Stimulated activated CD4-positive, alpha-beta T cell treated with anti-CD3 and anti-CD28 coated beads, Interleukin-4, amount 100 ng/mL, for 1 hour (primary cell): Measurements from ENCODE around the gene EVI5.
"Not testable (repeated sequence)": the region's sequence is repeated elsewhere in the genome, so short reads cannot be mapped to it uniquely, and the experiment has no call there.

Source experiments
- DNase-seq: peaks from one replicate; pipeline ENCODE4 v3.0.0-alpha.2; 2020

Gene EVI5

GRCh38 chr1:92567211-92567868 is 217.6 kb downstream of the EVI5 start:
- no peak for DNase-seq

DNA sequence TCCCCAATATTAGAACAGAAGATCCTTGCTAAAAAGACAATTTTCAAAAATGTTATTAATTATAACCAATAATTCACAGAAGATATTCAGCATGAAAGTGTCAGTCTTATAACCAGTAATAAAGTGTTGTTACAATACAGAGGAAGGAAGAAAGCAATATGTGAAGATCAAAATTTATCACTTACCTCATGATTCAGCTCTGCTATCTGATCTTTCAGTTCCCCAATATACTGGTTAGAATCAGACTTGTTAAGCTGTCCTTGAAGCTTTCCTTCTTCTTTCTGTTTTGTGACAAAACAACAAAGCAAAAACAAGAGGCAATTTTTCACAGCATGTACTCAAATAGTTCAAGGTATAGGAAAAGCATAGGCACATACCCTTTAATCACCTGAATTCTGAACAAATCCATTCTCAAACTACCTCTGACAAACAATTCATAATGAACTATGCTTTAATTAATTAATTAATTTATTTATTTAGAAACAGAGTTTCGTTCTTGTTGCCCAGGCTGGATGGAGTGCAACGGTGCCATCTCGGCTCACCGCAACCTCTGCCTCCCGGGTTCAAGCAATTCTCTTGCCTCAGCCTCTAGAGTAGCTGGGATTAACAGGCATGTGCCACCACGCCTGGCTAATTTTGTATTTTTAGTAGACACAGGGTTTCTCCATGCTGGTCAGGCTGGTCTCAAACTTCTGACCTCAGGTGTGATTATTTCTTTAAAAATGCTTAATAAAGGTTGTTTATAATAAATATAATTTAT is 221.3 kb downstream of the EVI5 start:
- DNase-seq = no peak

- no peak for DNase-seq
Measured at GRCh38 chr1:92556350-92556749, 228.6 kb downstream of the EVI5 start.

- no peak for DNase-seq
Measured at GRCh38 chr1:92554216-92554615, 230.7 kb downstream of the EVI5 start.

DNA sequence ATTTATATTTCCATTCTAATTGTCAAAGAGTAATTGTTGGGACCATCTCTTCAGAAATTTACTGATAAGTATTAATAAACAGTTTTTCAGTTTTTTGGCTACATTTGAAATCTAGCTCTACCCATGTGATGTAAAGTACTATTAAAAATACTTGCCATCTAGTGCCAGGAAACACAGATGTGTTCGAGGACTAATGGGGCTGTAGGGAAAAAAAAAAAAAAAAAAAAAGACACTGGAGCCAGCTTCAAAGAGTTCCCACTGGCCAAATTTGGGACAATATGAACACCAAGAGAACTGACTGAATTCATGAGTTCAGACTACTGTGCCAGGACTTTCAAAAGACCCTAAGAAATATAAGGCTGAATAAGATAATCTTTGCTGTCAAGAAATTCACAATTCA is 233.0 kb downstream of the EVI5 start:
- DNase-seq = no peak

GRCh38 chr1:92544756-92545165 is 240.1 kb downstream of the EVI5 start:
- DNase-seq = no peak

DNA sequence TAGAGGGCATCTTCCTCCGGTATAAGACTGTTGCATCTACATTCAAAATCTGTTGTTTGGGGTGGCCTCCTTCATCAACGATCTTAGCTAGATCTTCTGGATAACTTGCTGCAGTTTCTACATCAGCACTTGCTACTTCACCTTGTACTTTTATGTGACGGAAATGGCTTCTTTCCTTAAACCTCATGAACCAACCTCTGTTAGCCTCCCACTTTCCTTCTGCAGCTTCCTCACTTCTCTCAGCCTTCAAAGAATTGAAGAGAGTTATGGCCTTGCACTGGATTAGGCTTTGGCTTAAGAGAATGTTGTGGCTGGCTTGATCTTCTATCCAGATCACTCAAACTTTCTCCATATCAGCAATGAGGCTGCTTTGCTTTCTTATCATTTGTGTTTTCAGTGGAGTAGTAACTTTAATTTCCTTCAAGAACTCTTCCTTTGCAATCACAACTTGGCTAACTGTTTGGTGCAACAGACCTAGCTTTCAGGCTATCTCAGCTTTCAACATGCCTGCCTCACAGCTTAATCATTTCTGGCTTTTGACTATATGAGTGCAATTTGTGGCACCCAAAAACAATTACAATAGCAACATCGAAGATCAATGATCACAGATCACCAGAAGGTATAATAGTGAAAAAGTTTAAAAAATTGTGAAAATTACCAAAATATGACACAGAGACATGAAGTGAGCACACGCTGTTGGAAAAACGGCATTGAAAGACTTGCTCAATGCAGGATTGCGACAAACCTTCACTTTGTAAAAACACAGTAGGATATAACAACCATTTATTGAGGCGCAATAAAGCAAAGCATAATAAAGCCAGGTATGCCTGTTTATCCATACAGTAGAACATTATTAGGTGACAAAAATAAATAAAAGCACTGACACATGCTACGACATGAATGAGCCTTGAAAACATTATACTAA is 241.5 kb downstream of the EVI5 start:
- DNase-seq = no peak

DNA sequence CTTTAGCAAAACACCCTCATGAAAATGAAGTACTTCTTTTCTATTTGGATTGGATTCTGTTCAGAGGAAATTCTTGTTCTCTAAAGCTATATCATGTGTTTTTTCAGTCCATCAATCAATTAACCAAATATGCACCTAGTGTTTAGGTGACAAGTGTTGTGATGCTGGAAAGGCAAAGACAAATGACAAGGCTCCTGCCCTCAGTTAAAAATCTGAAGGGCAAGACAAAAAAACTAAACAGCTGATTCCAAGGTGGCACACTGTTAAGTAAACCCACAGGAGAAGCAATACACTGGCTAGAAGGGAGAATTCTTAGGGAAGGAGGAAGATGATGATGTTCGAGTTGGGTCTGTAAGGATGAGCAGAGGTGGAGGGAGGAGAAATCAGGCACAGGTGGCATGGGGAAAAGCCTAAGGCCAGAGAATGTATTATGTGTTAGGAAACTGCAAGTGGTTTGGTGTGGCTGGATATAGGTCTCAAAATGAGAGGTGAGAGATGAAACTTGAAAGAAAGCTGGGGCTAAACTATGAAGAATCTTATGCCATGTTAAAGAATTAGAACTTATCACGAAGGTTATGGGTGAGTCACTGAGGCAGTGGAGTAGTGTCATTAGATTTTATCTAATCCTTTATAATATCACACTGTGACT is 246.4 kb downstream of the EVI5 start:
- DNase-seq = no peak

- no peak for DNase-seq
Measured at GRCh38 chr1:92538048-92538412, 246.9 kb downstream of the EVI5 start.

DNA sequence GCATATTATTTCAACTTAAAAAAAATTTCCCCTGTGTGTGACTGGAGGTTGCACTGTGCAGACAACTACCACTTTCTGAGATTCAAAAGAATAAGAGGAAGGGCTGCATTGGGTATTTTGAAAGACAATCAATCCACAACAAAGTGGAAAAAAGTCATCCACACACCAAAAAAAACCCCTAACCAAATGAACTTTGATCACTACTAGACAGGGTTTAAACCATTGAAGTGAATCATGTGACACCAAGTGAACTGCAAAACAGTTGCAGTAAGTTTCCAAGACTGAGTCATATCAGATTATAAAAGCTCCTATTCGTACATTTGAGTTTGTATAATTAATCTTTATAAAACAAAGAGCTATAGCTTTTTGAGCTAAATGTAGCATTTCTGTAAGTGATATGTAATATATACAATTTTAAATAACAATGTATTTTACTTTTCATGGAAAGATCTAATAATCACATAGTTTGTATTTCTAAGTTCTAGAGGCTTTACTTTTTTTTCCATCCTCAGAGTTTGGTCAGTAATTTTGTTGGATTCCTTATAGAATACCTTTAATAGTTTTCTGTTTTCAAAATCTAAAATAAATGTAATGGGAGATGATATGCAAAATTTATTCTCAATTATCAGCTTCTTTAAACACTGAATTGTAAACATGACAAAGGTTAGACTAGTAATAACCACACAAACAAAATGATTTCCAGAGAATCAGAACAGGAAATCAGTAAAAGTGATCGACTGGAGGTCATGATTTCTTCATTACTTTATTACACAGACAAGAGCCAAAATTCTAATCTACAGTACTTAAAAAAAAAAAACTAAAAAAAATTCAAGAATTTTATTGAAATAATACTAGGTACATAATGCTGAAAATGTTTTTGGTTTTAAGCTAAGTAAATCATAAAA is 247.7 kb downstream of the EVI5 start:
- no peak for DNase-seq

GRCh38 chr1:92536211-92536979 is 248.5 kb downstream of the EVI5 start:
- DNase-seq = no peak

- DNase-seq = not testable (repeated sequence)
Measured at GRCh38 chr1:92532371-92532770, 252.5 kb downstream of the EVI5 start.

DNA sequence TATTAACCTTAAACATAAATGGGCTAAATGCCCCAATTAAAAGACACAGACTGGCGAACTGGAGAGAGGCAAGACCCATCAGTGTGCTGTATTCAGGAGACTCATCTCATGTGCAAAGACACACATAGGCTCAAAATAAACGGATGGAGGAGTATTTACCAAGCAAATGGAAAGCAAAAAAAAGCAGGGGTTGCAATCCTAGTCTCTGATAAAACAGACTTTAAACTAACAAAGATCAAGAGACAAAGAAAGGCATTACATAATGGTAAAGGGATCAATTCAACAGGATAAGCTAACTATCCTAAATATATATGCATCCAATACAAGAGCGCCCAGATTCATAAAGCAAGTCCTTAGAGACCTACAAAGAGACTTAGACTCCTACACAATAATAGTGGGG is 253.0 kb downstream of the EVI5 start:
- DNase-seq = not testable (repeated sequence)

GRCh38 chr1:92527670-92528069 is 257.2 kb downstream of the EVI5 start:
- no peak for DNase-seq

GRCh38 chr1:92524944-92525590 is 259.8 kb downstream of the EVI5 start:
- not testable (repeated sequence) for DNase-seq

- no peak for DNase-seq
Measured at GRCh38 chr1:92519043-92519442, 265.9 kb downstream of the EVI5 start.

DNA sequence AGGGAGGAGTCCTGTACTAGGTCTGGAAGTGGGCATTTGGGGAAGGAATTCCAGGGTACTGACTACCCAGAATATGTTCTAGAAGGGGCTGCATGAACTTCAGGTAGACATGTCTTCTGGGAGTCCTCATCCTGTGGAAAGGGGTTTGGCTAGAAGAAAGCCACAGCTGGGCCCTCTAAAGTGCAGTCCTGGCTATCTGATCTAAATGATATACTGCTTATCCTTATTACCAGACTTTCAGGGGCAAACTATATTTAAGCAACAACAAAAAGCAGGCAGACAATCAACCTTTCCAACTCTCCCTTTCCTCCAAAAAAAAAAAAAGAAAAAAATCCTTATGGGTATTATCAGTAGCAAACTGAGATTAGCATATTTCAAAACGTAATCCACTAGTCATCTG is 268.3 kb downstream of the EVI5 start:
- no peak for DNase-seq

DNA sequence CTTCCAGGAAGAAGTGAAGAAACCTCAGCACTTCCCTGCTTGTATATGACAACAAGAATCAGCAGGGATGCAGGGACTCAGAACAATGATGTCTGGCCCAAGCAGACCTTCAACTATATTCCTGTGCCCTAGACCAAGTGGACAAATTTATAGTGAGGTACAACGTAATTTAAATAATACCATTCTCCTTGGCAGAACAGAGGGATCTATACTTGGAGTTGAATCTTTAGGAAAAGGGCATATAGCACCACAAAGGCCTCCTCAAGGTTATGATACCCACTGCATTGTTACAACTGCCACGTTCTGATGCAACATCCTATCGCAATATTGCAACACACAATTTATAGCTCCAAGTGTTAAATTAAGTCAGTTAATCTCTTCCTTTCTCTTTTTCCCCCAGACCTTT is 269.1 kb downstream of the EVI5 start:
- DNase-seq = no peak

DNA sequence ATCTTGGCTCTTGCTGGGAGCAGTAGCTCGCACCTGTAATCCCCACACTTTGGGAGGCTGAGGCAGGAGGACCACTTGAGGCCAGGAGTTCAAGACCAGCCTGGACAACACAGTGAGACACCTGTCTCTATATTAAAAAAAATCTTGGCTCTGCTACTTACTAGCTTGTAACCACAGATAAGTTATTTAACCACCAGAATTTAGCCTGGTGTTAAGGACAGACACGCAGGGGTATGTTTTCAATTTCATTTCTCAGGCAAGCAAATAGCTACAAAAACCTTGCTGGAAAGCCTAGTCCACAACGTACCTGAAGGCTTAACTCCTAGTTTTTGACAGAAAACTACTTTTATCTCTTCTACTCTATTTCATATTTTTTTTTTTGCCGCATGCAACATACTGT is 273.4 kb downstream of the EVI5 start:
- no peak for DNase-seq

- no peak for DNase-seq
Measured at GRCh38 chr1:92509619-92510018, 275.3 kb downstream of the EVI5 start.
